HL-60 (cell line): ENCODE data around the gene BMPER.

ENCODE experiments used
- DNase-seq, 2 experiments: peaks; one replicate each; pipeline ENCODE4 v3.0.0-alpha.2; 2010 to 2020; ENCODE audit warnings: low read depth in 1 of 2, low spot score in 1 of 2
- H3K27ac ChIP-seq: fragments of 250-450 bp; sonication (Bioruptor Pico); replicated peaks from 2 replicates; pipeline ENCODE4 v1.5.1; 2020; ENCODE audit warnings: mild to moderate bottlenecking, moderate library complexity
- H3K27me3 ChIP-seq: fragments of 250-450 bp; sonication (Bioruptor Pico); 2 replicates; pipeline ENCODE4 v1.5.1; 2021; ENCODE audit warnings: mild to moderate bottlenecking, moderate library complexity; ENCODE audit not compliant: insufficient read depth, poor library complexity, severe bottlenecking
- H3K4me3 ChIP-seq: replicated peaks from 2 replicates; pipeline ENCODE4 v1.5.1; 2011; ENCODE audit warnings: mild to moderate bottlenecking, control low read depth, low read length; ENCODE audit not compliant: insufficient read depth
- GABPA ChIP-seq: IDR thresholded peaks from 2 replicates; pipeline ENCODE4 v1.6.1; 2012; ENCODE audit warnings: low read depth
- POLR2AphosphoS5 ChIP-seq: IDR thresholded peaks from 2 replicates; pipeline ENCODE4 v1.6.1; 2012; ENCODE audit warnings: low read depth
- SPI1 ChIP-seq: IDR thresholded peaks from 2 replicates; pipeline ENCODE4 v1.6.1; 2012; ENCODE audit warnings: low read depth, mild to moderate bottlenecking, borderline replicate concordance
- TF ChIP-seq, protein P1 (sequence below): IDR thresholded peaks from 2 replicates; pipeline ENCODE4 v1.6.1; 2012; ENCODE audit warnings: low read depth; ENCODE audit not compliant: insufficient replicate concordance
- TF ChIP-seq, protein P2 (sequence below): IDR thresholded peaks from one replicate; pipeline ENCODE4 v1.5.1; 2011; ENCODE audit warnings: low read length, control low read depth, inconsistent platforms; ENCODE audit not compliant: insufficient read depth

BMPER gene

DNA sequence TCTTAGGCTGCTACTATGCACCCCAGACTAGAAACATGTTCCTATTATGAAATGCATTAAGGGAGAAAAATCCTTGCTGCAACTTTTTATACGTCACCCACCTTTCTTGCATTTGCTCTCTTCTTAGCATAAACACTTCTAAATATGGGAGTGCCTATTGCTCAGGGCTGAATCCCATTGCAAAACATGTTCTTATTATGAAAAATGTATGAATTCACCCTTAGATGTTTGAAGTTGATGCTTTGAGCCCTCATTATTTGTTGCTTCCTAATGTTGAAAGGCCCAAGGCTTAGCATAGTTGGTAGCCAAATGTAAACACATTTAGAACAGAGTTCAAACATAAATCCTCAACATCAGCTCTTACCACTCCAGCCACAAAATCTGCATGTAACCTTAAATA is 52.8 kb downstream of the BMPER start:
- Histone ChIP-seq H3K27ac (no peak overlapping the region), H3K27me3 (no peaks in the 10 kb centered on the region), H3K4me3 (no peak overlapping the region)
- DNase-seq, result no peak
- TF ChIP-seq POLR2AphosphoS5 (no peak), GABPA (no peak), SPI1 (no peak)
- TF ChIP-seq, protein P1, sequence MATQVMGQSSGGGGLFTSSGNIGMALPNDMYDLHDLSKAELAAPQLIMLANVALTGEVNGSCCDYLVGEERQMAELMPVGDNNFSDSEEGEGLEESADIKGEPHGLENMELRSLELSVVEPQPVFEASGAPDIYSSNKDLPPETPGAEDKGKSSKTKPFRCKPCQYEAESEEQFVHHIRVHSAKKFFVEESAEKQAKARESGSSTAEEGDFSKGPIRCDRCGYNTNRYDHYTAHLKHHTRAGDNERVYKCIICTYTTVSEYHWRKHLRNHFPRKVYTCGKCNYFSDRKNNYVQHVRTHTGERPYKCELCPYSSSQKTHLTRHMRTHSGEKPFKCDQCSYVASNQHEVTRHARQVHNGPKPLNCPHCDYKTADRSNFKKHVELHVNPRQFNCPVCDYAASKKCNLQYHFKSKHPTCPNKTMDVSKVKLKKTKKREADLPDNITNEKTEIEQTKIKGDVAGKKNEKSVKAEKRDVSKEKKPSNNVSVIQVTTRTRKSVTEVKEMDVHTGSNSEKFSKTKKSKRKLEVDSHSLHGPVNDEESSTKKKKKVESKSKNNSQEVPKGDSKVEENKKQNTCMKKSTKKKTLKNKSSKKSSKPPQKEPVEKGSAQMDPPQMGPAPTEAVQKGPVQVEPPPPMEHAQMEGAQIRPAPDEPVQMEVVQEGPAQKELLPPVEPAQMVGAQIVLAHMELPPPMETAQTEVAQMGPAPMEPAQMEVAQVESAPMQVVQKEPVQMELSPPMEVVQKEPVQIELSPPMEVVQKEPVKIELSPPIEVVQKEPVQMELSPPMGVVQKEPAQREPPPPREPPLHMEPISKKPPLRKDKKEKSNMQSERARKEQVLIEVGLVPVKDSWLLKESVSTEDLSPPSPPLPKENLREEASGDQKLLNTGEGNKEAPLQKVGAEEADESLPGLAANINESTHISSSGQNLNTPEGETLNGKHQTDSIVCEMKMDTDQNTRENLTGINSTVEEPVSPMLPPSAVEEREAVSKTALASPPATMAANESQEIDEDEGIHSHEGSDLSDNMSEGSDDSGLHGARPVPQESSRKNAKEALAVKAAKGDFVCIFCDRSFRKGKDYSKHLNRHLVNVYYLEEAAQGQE, result no peak
- TF ChIP-seq, protein P2, sequence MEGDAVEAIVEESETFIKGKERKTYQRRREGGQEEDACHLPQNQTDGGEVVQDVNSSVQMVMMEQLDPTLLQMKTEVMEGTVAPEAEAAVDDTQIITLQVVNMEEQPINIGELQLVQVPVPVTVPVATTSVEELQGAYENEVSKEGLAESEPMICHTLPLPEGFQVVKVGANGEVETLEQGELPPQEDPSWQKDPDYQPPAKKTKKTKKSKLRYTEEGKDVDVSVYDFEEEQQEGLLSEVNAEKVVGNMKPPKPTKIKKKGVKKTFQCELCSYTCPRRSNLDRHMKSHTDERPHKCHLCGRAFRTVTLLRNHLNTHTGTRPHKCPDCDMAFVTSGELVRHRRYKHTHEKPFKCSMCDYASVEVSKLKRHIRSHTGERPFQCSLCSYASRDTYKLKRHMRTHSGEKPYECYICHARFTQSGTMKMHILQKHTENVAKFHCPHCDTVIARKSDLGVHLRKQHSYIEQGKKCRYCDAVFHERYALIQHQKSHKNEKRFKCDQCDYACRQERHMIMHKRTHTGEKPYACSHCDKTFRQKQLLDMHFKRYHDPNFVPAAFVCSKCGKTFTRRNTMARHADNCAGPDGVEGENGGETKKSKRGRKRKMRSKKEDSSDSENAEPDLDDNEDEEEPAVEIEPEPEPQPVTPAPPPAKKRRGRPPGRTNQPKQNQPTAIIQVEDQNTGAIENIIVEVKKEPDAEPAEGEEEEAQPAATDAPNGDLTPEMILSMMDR, result no peak

DNA sequence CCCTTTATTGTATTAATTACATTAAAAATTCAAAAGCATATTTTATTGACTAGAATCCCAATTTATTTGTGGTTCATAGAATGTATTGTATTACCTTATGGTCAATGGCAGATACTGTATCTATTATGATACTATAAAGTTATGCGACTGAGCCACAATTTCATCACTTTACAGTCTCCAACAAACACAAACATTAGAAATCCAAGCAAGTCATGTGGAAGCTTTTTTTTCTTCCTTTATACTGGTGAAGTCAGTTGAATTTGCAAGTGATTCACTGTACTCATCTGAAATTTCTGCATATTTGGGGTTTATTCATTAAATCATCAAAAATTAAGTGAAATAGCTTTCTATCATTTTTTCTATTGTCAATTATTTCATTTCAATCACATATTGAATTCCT is 54.3 kb downstream of the BMPER start:
- no peak for DNase-seq
- TF ChIP-seq POLR2AphosphoS5 (no peak), GABPA (no peak), SPI1 (no peak)
- TF ChIP-seq, protein P1, result no peak
- TF ChIP-seq, protein P2, result no peak
- H3K4me3 ChIP-seq, result no peak overlapping the region
- no peak overlapping the region for H3K27ac ChIP-seq
- no peaks in the 10 kb centered on the region for H3K27me3 ChIP-seq

DNA sequence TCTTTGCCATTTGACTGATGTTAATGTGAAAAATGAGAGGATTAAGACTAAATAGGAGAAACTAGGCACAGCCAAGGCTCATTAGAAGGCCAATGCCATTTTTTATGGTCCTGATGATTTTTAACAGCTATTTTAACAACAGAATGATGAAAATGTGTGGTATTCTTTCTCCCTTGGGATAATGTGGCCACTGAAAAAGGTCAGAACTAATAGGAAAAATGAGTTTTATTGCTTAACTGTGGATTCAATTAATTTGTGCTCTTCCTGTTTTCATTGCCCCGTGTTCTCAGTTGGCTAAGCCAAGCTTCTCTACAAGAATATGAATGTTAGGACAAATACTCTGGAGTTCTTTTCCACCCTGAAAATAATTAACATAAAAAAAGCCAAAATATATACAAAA is 56.6 kb downstream of the BMPER start:
- no peak for TF ChIP-seq GABPA
- no peak for TF ChIP-seq POLR2AphosphoS5
- TF ChIP-seq, protein P1, result no peak
- TF ChIP-seq, protein P2, result no peak
- no peak for TF ChIP-seq SPI1
- Histone ChIP-seq H3K4me3 (no peak overlapping the region), H3K27me3 (no peaks in the 10 kb centered on the region), H3K27ac (no peak overlapping the region)
- DNase-seq, result no peak
